Endothelial cell of hepatic sinusoid (primary cell): ENCODE measurements around the gene PACS1.

Source experiments
- in situ Hi-C: cut with HindIII; loops from 2 replicates; pipeline ENCODE4 v1.10.0; 2017; ENCODE audit warnings: low sequenced_read_pairs

PACS1 gene

GRCh38 chr11:66131937-66132632 lies 62.0 kb downstream of the PACS1 start:
- in situ Hi-C loops = no loop called here

DNA sequence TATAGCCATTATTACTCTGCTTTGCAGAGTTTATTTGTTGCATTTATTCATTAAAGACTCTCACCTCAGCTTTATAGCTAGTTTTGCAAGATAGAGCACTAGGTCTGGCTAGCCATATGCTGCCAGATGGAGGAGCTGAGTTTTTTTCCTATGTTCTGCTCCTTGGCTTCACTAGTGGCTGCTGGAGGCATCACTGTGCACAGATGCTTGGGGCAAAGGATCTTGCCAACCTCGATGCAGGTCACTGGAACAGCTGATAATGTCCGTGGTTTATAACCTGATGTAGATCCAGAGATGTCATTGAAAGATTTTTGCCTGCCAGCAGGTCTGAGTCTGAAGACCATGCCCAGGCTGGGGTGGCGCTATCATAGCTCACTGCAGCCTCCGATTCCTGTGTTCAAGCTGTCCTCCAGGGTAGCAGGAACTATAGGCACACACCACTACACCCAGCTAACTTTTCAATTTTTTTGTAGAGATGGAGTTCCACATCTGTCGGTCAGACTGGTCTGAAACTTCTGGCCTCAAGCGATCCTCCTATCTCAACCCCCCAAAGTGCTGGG lies 63.2 kb downstream of the PACS1 start:
- in situ Hi-C loops = no loop called here

DNA sequence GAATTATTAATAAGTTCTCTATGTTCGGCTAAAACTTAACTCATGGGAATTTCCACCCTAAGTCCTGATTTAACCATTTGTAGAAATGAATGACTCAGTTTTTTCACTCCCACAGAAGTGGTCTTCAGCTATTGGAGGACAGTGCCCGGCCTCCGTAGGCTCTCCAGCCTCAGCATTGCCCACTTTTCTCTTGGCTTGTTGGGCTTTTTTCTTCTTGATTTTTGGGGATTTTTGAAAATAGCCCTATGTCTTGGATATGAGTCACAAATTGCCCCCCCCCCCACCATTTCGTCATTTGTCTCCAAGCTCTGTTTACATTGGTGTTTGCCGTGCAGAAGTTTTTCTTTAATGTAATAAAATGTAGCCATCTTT lies 66.7 kb downstream of the PACS1 start:
- in situ Hi-C loops = no loop called here

GRCh38 chr11:66139817-66140404 lies 69.8 kb downstream of the PACS1 start:
- in situ Hi-C loops = no loop called here

GRCh38 chr11:66142370-66143263 lies 72.5 kb downstream of the PACS1 start:
- in situ Hi-C loops = no loop called here

GRCh38 chr11:66143264-66143566 lies 73.1 kb downstream of the PACS1 start:
- in situ Hi-C loops = no loop called here

GRCh38 chr11:66143996-66144678 lies 74.1 kb downstream of the PACS1 start:
- in situ Hi-C loops = no loop called here

- in situ Hi-C loops = no loop called here
These were observed 76.0 kb downstream of the PACS1 start for GRCh38 chr11:66146074-66146473.

DNA sequence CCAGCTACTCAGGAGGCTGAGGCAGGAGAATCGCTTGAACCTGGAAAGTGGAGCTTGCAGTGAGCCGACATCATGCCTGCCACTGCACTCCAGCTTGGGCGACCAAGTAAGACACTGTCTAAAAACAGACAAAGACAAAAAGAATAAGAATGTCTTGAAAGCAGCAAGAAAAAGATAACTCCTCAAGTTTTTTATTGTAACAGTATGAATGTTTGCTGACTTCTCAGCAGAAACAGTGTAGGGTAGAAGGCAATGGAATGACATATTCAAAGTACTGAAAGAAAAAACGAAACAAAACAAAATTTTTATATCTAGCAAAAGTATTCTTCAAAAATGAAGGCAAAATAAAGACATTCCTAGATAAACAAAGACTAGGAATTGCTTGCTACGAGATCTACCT lies 76.9 kb downstream of the PACS1 start:
- in situ Hi-C loops = no loop called here

DNA sequence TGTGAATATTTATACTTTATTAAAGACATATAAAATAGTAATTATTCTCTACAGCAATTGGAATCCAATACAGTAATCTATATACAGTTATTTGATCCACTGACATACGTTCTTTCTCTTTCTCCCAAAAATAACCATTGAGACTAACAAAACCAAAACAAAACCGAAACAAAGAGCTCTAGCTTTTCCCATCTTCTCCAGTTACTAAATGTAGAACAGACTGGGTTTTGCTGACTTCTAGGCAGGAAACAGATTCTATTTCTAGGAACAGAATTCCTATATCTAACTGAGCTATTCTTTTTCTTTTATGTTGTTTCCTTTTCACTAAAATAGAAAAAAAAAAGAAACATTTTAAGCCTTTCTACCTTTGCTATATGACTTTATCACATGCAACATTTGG lies 80.1 kb downstream of the PACS1 start:
- in situ Hi-C loops = no loop called here

DNA sequence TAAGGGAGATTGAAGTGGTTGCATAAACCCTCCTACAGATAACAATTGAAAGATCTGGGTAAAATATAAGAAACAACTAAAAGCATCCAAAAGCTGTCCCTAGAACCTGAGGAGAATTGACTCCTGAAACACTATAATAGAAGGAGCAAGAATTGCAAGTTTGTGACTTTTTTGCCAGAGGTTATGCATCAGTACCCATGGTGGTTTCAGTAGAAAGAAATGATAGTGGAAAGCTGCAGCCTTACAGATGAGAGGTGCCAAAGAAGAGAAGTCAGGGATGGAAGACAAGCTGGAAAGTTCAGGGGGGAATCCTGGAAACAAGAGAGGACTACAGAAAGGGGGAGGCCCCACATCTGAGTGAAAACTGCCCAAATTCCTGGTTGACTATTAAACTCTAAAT lies 80.7 kb downstream of the PACS1 start:
- in situ Hi-C loops = no loop called here

DNA sequence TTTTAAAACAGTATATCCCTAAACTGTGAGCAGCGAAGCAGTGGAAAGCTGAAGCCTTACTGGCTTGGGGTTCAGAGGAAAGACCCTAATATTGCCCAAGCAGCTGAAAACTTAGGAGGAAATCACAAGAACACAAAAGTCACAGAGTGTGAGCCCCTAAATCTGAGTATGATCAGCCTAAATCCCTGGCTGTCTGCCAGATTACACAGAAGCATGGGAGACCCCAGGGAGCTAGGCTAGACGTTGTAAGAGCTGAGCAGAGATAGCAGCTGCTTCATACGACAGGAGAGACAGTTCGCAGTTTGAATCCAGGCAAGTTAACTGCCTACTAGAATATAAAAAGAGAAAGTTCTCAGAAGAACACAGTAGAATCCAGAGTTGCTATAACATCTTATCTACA lies 81.2 kb downstream of the PACS1 start:
- in situ Hi-C loops = no loop called here

- in situ Hi-C loops = no loop called here
These were observed 84.0 kb downstream of the PACS1 start for GRCh38 chr11:66154109-66154508.

GRCh38 chr11:66155387-66156073 lies 85.5 kb downstream of the PACS1 start:
- in situ Hi-C loops = no loop called here

GRCh38 chr11:66157182-66157864 lies 87.3 kb downstream of the PACS1 start:
- in situ Hi-C loops = no loop called here

DNA sequence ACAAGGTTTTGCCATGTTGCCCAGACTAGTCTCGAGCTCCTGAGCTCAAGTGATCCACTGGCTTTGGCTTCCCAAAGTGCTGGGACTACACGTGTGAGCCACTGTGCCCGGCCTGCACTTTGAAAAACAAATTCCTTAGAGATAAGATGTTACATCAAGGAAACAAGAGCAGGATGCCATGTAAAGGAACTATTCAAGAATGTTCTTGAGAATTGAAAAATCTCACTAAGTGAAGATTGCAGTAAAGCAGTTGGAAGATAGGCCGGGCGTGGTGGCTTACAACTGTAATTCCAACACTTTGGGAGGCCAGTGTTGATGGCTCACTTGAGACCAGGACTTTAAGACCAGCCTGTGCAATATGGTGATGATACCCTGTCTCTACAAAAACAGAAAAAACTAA lies 88.1 kb downstream of the PACS1 start:
- in situ Hi-C loops = no loop called here

DNA sequence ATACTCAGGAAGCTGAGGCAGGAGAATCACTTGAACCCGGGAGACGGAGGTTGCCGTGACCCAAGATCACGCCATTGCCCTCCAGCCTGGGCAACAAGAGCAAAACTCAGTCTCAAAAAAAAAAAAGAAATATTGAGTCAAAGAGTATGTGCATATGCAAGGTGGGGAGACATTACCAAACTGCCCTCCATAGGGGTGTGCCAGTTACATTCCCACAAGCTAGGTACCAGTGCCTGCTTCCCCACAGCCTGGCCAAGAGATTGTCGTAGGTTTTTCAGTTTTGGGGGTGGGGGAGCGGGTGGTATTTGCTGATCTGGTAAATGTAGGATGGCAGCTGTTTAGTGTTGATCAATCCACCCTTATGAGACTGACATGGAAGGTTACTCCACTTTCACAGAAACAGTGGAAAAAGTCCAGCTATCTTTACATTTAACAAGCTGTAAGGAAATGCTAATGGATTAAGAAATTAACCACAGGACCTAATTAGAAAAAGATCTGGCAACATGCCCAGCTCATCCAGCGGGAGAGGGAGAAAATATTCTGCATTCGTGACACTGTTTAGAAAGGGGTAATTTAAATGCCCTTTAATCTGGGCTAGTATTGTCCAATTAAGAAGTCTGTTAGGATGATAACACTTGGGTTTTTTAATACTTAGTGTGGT lies 89.4 kb downstream of the PACS1 start:
- in situ Hi-C loops = no loop called here

DNA sequence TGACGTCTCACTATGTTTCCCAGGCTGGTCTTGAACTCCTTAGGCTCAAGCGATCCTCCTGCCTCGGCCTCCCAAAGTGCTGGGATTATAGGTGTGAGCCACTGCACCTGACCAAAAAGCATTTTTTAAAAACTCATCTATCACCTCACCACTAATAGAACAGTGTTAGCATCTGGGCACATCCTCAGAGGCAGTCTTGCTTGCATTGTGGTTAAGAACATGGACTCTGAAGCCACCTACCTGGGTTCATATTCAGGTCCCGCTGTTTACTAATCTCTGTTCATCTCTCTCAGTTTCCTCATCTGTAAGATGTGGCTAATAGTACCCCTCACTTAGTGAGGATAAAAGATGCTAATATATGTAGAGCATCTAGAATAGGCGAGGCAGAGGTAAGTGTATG lies 90.6 kb downstream of the PACS1 start:
- in situ Hi-C loops = no loop called here

DNA sequence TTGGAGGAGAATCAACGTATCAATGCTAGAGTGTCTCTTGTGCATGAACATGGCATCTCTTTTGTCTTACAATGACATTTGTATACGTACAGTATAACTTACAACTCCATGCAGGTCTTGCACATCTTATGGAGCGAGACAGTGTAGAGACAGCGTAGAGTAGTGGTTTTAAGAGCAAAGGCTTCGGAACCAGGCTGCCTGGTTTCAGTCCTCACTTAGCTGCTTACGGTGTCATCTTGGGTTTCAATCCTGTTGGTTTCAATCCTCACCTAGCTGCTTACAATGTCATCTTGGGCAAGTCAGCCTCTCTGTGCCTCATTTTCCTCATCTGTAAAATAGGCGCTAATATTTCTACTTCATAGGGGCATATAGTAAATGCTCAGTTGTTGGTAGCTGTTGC lies 98.2 kb downstream of the PACS1 start:
- in situ Hi-C loops = no loop called here

DNA sequence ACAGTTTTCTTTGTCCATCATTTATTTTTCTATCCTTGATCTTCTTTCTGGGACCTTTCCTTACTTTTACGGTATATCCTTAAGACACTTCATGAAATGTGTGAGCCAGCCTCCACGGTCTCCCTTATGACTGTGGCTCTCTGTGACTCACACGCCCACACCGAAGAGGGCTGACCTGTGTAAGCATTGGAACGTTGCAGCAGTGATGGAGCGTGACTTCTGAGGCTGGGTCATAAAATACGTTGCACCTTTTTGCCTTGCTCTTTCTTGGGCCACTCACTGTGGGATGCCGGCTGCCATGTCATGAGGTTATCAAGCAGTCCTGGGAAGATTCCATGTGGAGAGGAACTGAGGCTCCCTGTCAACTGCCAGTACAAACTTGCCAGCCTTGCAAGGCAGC lies 102.1 kb downstream of the PACS1 start:
- in situ Hi-C loops = no loop called here
